ENCODE measurements around the gene TNFSF9.
"Not testable (repeated sequence)": the region's sequence is repeated elsewhere in the genome, so short reads cannot be mapped to it uniquely, and the experiment has no call there.

TNFSF9 gene

DNA sequence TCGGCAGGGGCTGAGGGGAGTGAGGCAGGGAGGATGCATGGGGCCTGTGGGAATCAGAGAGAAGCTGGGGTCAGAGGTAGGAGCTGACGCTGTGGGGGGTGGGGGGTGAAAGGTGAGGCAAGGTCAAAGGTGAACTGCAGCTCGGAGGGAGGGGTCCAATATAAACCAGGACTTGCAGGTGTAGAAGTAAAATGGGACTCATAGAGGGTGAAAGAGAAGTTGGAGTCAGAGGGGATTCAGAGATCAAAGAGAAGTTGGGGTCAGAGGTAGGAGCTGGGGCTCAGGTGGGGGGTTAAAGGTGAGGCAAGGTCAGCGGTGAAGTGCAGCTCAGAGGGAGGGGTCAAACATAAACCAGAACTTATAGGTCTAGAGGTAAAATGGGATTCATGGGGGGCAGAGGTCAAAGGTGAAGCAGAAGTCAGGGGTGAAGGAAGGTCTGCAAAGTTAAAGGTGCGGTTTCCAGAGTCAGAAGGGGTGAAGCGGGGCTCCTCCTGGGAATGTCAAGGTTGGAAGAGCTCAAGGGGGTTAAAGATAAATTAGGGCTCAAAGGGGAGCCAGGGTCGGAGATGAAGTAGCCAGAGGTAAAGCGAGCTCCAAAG, 36.3 kb upstream of the TNFSF9 start:
- Histone ChIP-seq H3K9me3 (peaks cover 10% of the 10 kb centered on the region), H4K20me1 (peaks cover 3% of the 10 kb centered on the region; the same call in 1 of the 2 replicates), H3K4me1 (peaks cover 14% of the 10 kb centered on the region), H3K36me3 (peaks cover 49% of the 10 kb centered on the region), H3K4me3 (no peak overlapping the region), H3K4me2 (no peak overlapping the region), H3K27me3 (no peaks in the 10 kb centered on the region), H3K9ac (no peak overlapping the region), H3K27ac (no peak overlapping the region)
- no peak for TF ChIP-seq Cebpa-rat (IDR thresholded peaks at IDR 0.05)

DNA sequence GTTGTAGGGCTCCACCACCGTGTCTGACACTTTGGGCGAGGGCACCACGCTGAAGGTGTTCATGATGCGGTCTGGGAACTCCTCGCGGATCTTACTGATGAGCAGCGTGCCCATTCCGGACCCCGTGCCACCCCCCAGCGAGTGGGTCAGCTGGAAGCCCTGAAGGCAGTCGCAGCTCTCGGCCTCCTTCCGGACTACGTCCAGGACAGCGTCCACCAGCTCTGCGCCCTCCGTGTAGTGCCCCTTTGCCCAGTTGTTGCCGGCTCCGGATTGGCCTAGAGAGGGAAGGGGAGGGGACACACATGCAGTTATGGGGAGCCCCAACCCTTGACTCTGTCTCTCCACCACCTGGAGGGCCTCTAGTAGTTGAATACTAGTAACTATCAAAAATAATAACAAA, 34.9 kb upstream of the TNFSF9 start:
- Histone ChIP-seq H4K20me1 (peaks cover 7% of the 10 kb centered on the region), H3K4me2 (no peak overlapping the region), H3K27me3 (no peaks in the 10 kb centered on the region), H3K9me3 (peaks cover 10% of the 10 kb centered on the region), H3K27ac (no peak overlapping the region), H3K9ac (no peak overlapping the region), H3K4me1 (peaks cover 26% of the 10 kb centered on the region), H3K36me3 (peaks cover 58% of the 10 kb centered on the region), H3K4me3 (no peak overlapping the region)
- TF ChIP-seq Cebpa-rat (IDR thresholded peaks at IDR 0.05): no peak

DNA sequence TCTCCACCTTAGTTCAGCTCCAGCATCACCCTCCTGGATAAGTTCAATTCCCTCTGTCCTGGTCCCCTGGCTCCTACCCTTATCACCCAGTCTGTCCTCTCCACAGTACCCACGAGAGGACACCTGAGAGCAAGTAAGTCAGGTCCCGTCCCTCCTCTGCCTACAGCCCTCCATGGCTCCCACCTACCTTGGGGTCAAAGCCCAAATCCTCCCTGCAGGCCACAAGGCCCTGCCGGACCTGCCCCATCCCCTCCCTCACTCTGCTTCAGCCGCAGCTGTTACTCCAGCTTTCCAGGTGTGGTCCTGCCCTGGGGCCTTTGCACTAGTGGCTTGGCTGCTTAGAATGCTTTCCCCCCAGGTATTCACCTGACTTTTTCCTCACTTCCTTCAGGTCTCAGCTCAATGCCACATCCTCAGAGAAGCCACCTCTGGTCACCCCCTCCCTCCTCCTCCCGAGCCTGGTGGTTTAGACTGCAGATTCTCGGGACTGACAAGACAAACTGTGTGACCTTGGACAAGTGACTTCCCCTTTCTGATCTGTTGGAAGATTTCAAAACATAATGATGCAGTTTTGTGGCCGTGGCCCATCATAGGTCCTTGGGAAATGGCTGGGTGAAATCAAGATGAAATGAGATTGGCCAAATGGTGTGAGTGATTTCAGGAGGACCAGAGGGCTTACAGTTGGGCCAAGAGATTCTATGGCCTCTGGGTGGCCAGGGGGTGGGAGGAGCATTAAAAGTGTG, 32.4 kb upstream of the TNFSF9 start:
- no peak for TF ChIP-seq Cebpa-rat (IDR thresholded peaks at IDR 0.05)
- no peak overlapping the region; the same call in 1 of the 2 replicates for H3K9ac ChIP-seq
- no peaks in the 10 kb centered on the region for H3K9me3 ChIP-seq
- H3K4me2 ChIP-seq: 0 out of 2 replicates have a peak overlapping the region, but pooled peaks have one; percentile 13
- peaks cover 44% of the 10 kb centered on the region for H3K4me1 ChIP-seq
- no peaks in the 10 kb centered on the region for H3K27me3 ChIP-seq
- no peak overlapping the region; the same call in 1 of the 2 replicates for H3K27ac ChIP-seq
- no peak overlapping the region for H3K4me3 ChIP-seq
- H3K36me3 ChIP-seq: peaks cover 58% of the 10 kb centered on the region
- H4K20me1 ChIP-seq: peaks cover 14% of the 10 kb centered on the region

DNA sequence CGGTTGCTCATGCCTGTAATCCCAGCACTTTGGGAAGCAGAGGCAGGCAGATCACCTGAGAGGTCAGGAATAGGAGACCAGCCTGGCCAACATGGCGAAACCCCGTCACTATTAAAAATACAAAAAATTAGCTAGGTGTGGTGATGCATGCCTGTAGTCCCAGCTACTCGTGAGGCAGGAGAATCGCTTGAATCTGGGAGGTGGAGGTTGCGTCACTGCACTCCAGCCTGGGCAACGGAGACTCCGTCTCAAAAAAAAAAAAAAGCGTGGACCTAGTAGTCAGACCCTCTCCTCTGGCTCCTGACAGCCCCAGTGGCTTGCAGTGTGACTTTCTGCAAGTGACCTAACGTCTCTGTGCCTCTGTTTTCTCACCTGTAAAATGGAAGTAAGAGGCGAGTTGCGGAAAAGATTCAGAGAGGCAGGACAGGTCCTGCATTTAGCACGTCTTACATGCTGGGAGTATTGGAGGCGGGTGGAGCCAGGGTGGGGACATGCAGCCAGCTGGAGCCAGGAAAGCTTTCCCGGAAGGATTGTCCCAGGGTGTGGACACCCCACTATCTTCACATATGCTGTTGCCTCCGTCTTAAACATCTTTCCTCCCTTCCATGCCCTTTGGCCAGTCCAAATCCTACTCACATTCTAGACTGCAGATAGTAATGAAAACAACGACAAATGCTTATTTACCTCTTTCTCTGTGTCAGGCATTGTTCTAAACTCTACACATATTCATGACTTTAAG, 31.6 kb upstream of the TNFSF9 start:
- no peak overlapping the region; the same call in 1 of the 2 replicates for H3K27ac ChIP-seq
- no peaks in the 10 kb centered on the region for H3K9me3 ChIP-seq
- peaks cover 14% of the 10 kb centered on the region for H4K20me1 ChIP-seq
- H3K36me3 ChIP-seq: peaks cover 51% of the 10 kb centered on the region
- H3K4me3 ChIP-seq: no peak overlapping the region
- TF ChIP-seq Cebpa-rat (IDR thresholded peaks at IDR 0.05): no peak
- 0 out of 2 replicates have a peak overlapping the region, but pooled peaks have one; percentile 5 for H3K4me2 ChIP-seq
- no peak overlapping the region for H3K9ac ChIP-seq
- H3K27me3 ChIP-seq: no peaks in the 10 kb centered on the region
- peaks cover 52% of the 10 kb centered on the region for H3K4me1 ChIP-seq

DNA sequence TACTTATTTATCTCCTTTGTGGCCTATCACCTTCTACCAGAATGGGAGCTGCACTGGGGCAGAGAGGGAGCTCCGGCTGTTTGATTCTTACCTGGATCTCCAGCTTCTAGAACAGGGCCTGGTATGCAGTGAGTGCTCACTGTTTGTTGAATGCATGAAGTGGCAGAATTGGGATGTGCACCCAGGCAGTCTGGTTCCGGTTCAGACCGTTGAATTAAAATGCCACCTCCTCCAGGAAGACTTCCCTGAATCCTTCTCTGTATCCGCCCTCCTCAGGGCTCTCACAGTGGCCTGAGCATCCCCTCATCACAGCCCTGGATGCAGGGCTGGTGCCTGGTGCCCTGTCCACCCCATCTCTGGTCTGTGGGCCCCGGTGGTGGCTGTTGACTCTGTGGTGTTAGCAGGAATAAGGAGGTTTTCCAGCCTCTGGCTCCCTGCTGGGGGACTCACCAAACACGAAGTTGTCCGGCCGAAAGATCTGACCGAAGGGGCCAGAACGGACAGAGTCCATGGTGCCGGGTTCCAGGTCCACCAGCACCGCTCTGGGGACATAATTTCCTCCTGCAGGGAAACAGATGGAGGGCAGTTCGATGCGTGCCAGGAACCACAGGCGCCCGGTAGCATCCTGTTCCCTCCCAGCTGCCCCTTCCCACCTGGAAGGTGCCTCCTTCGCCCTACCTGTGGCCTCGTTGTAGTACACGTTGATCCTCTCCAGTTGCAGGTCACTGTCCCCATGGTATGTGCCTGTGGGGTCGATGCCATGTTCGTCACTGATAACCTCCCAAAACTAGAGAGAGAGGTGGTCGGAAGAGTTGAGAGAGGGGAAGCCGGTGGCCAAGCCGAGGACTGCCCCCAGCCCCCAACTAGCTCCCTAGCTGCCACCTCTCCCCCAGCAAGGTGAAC, 29.7 kb upstream of the TNFSF9 start:
- peaks cover 32% of the 10 kb centered on the region for H3K36me3 ChIP-seq
- peaks cover 61% of the 10 kb centered on the region for H3K4me1 ChIP-seq
- H3K9ac ChIP-seq: peak overlapping the region; percentile 84
- no peak for TF ChIP-seq Cebpa-rat (IDR thresholded peaks at IDR 0.05)
- H3K4me2 ChIP-seq: peak overlapping the region; percentile 86
- H3K27me3 ChIP-seq: no peaks in the 10 kb centered on the region
- no peaks in the 10 kb centered on the region for H3K9me3 ChIP-seq
- peak overlapping the region; percentile 87 for H3K4me3 ChIP-seq
- peaks cover 14% of the 10 kb centered on the region for H4K20me1 ChIP-seq
- peak overlapping the region; percentile 82 for H3K27ac ChIP-seq

DNA sequence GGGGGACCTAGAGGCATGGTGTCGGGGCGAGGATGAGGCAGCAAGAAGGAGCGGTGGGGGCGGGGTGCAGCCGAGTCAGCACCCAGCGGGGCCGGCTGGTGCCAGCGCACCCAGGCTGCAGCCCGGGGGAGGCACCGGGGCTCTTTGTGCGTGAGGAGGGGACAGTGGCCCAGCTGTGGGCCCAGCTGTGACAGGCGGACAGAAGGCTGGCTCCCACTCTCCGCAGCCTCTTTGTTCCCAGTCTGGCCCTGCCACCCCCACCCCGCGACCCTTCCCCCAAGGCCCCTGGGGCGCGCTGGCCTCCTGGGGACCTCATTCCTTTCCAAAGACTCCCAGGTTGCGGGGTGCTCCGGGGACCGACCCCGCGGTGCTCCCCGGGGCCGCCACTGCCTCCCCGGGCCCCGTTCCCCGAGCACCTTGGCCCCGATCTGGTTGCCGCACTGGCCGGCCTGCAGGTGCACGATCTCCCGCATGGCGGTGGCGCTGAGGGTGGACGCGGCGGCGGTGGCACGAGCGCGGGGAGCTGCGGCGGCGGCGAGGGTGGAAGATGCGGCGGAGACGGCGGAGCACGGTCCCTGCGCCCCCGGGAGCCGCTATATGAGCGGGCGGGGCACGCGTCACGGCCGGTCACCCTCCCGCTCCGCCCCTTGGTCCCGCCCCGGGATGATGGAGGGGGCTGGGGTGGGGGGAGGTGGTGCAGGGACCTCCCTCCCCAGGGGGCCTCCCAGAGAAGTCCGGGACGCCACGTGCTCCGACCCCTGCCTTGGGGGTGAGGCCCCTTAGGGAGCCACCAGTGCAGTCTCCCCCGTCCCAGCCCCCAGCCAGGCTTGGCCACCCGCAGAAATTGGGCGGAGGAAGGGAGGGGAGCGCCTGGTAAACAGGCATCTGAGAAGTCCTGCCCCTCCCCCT, 28.8 kb upstream of the TNFSF9 start, which contains the start of gene TUBB4A:
TUBB4A (minus strand) TSS at position 570 of the 909 bp plus-strand sequence; CDS start at position 473, 97 bp downstream.
- Histone ChIP-seq H3K4me2 (peak within 1 kb of the TSS; percentile 86), H3K27ac (peak within 1 kb of the TSS; percentile 82), H3K4me1 (peaks cover 61% of the 10 kb centered on the region), H3K9me3 (no peaks in the 10 kb centered on the region), H3K36me3 (peaks cover 30% of the 10 kb centered on the region), H3K4me3 (peak within 1 kb of the TSS; percentile 87), H4K20me1 (peaks cover 14% of the 10 kb centered on the region), H3K9ac (peak within 1 kb of the TSS; percentile 84), H3K27me3 (no peaks in the 10 kb centered on the region)
- no peak for TF ChIP-seq Cebpa-rat (IDR thresholded peaks at IDR 0.05)

DNA sequence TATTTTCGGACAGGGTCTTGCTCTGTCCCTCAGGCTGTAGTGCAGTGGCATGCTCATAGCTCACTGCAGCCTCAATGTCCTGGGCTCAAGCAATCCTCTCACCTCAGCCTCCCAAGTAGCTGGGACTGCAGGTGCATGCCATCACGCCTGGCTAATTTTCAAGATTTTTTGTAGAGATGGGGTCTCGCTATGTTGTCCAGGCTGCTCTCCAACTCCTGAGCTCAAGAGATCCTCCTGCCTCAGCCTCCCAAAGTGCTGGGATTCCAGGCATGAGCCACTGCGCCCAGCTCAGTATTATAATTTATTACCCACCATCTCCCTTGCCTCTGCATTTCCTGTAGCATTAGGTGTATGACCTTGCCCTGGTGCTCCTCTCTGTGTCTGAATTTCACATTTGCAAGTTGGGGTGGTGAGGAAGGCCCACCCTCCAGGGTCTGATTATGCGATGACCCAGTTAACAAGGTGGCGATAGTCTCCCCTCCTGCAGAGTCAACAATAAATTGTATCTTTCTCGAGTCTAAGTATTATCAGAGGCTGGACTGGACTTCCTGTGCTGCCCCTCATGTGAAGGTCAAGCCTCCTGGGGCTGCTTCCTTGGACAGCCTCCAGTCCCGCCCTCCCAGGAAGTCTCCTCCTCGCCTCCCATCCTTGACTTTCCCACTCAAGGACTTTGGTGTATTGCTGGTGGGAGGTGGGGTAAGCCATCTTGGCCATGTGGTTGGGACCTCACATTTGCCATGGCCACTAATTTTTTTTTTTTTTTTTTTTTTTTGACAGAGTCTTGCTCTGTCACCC, 27.2 kb upstream of the TNFSF9 start:
- H3K27me3 ChIP-seq: no peaks in the 10 kb centered on the region
- no peak overlapping the region for H3K4me3 ChIP-seq
- no peak for TF ChIP-seq Cebpa-rat (IDR thresholded peaks at IDR 0.05)
- H3K4me2 ChIP-seq: peak overlapping the region; percentile 86
- no peak overlapping the region for H3K9ac ChIP-seq
- H3K36me3 ChIP-seq: peaks cover 19% of the 10 kb centered on the region
- peak overlapping the region; percentile 82; the same call in 1 of the 2 replicates for H3K27ac ChIP-seq
- no peaks in the 10 kb centered on the region for H3K9me3 ChIP-seq
- H3K4me1 ChIP-seq: peaks cover 56% of the 10 kb centered on the region
- H4K20me1 ChIP-seq: peaks cover 14% of the 10 kb centered on the region

DNA sequence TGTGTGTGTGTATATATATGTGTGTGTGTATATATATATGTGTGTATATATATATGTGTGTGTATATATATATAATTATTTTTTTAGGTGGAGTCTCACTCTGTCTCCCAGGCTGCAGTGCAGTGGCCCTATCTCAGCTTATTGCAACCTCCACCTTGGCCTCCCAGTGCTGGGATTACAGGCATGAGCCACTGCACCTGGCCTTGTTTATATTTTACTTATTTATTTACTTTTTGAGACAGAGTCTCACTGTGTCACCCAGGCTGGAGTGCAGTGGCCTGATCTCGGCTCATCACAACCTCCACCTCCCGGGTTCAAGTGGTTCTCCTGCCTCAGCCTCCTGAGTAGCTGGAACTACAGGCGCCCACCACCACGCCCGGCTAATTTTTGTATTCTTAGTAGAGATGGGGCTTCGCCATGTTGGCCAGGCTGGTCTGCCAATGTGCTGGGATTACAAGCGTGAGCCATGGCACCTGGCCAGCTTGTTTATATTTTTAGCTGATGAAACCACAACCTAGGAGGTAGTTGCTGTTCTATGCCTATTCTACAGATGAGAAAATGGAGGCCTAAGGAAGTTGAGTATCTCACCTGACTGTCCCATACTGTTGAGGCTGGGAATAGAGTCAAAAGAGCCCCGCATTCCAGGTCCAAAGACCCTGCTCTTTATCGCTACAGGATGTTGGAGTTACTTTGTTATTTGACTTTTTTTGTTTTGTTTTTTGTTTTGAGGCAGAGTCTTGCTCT, 22.6 kb upstream of the TNFSF9 start:
- not testable (repeated sequence) for H3K4me2 ChIP-seq, H3K27me3 ChIP-seq, H3K9me3 ChIP-seq, H4K20me1 ChIP-seq, H3K9ac ChIP-seq, H3K27ac ChIP-seq, H3K4me3 ChIP-seq, H3K36me3 ChIP-seq
- H3K4me1 ChIP-seq: peaks cover 19% of the 10 kb centered on the region

Data from BLaER1 (cell line).